IMR-90 (cell line): ENCODE results near the gene FARS2. TPM values are rescaled to one million over a fixed set of nuclear protein-coding genes. Genes with fewer than 3 reads are reported as not detected.

Experiments used
- ATAC-seq: fragments of 200-7000 bp; cut with Tn5 transposase; 2 replicates; pipeline ENCODE4 v1.9.1; 2020; ENCODE audit warnings: low read depth, mild to moderate bottlenecking, moderate library complexity
- BruUV-seq: library from RNA; stranded (reverse); fragments of 400-500 nt; replicated peaks from 2 replicates; lab custom pipeline; 2021; lab: Mats Ljungman, UMichigan
- CTCF ChIA-PET: fragments of 300-600 bp; formaldehyde crosslinking; extraction: SDS; loops from one replicate; lab custom pipeline; 2021; ENCODE audit warnings: antibody characterized with exemption; lab: Yijun Ruan, JAX
- POLR2A ChIA-PET: fragments of 300-600 bp; sonication (Branson Sonifier 250); formaldehyde crosslinking; loops from one replicate; lab custom pipeline; 2022; ENCODE audit warnings: antibody characterized with exemption; ENCODE audit not compliant: unreplicated experiment; lab: Charles Lee
- DNase-seq: peaks from one replicate; pipeline ENCODE4 v3.0.0; 2013
- H2AFZ ChIP-seq: replicated peaks from 2 replicates; pipeline ENCODE3; 2013; ENCODE audit warnings: low read length, mild to moderate bottlenecking; ENCODE audit not compliant: poor library complexity
- H2AK5ac ChIP-seq: 2 replicates; pipeline ENCODE4 v1.6.1; 2013; ENCODE audit warnings: low read depth, low read length, inconsistent platforms
- H2AK9ac ChIP-seq: replicated peaks from 2 replicates; pipeline ENCODE3; 2013; ENCODE audit warnings: mild to moderate bottlenecking, low read depth, low read length, moderate library complexity; ENCODE audit not compliant: poor library complexity
- H2BK120ac ChIP-seq: 2 replicates; pipeline ENCODE4 v1.6.1; 2013; ENCODE audit warnings: low read depth, low read length, inconsistent platforms
- H2BK15ac ChIP-seq: 3 replicates; pipeline ENCODE4 v1.6.1; 2013; ENCODE audit warnings: low read depth, low read length, inconsistent platforms
- H2BK20ac ChIP-seq: 2 replicates; pipeline ENCODE4 v1.6.1; 2013; ENCODE audit warnings: low read depth, mild to moderate bottlenecking, inconsistent platforms, low read length, moderate library complexity
- H2BK5ac ChIP-seq: 2 replicates; pipeline ENCODE4 v1.6.1; 2013; ENCODE audit warnings: mild to moderate bottlenecking, low read depth, low read length, inconsistent platforms; ENCODE audit not compliant: poor library complexity, severe bottlenecking
- H3K14ac ChIP-seq: replicated peaks from 2 replicates; pipeline ENCODE4 v1.6.1; 2013; ENCODE audit warnings: low read depth, low read length, inconsistent platforms
- H3K18ac ChIP-seq: 2 replicates; pipeline ENCODE4 v1.6.1; 2013; ENCODE audit warnings: low read depth, low read length, control low read depth
- H3K23ac ChIP-seq: 2 replicates; pipeline ENCODE4 v1.6.1; 2013; ENCODE audit warnings: low read depth, low read length, inconsistent platforms
- H3K27ac ChIP-seq: 2 replicates; pipeline ENCODE4 v1.5.1; 2013; ENCODE audit warnings: mild to moderate bottlenecking, control low read depth, low read length; ENCODE audit not compliant: insufficient read depth
- H3K27me3 ChIP-seq: 2 replicates; pipeline ENCODE4 v1.6.1; 2013; ENCODE audit warnings: low read length; ENCODE audit not compliant: control insufficient read depth, insufficient read depth
- H3K36me3 ChIP-seq: 2 replicates; pipeline ENCODE4 v1.6.1; 2013; ENCODE audit warnings: low read length, mixed read lengths; ENCODE audit not compliant: control insufficient read depth, insufficient read depth
- H3K4ac ChIP-seq: 2 replicates; pipeline ENCODE4 v1.6.1; 2013; ENCODE audit warnings: low read depth, low read length, inconsistent platforms
- H3K4me1 ChIP-seq: 2 replicates; pipeline ENCODE4 v1.6.1; 2013; ENCODE audit warnings: low read length, mixed read lengths; ENCODE audit not compliant: control insufficient read depth, insufficient read depth
- H3K4me2 ChIP-seq: 2 replicates; pipeline ENCODE4 v1.6.1; 2013; ENCODE audit warnings: low read depth, mild to moderate bottlenecking, control low read depth, low read length, moderate library complexity
- H3K4me3 ChIP-seq: 2 replicates; pipeline ENCODE4 v1.5.1; 2013; ENCODE audit warnings: low read depth, mild to moderate bottlenecking, control low read depth, low read length, moderate library complexity; ENCODE audit not compliant: insufficient read depth
- H3K56ac ChIP-seq: 2 replicates; pipeline ENCODE4 v1.6.1; 2013; ENCODE audit warnings: low read length, inconsistent platforms; ENCODE audit not compliant: insufficient read depth; ENCODE audit errors: extremely low read depth
- H3K79me1 ChIP-seq, 2 experiments: 2 replicates each; pipeline ENCODE4 v1.6.1; 2013; ENCODE audit warnings: low read length in 2 of 2, inconsistent platforms in 1 of 2, low read depth in 1 of 2
- H3K9ac ChIP-seq: 2 replicates; pipeline ENCODE4 v1.6.1; 2013; ENCODE audit warnings: low read depth, low read length, control low read depth
- H3K9me1 ChIP-seq: 2 replicates; pipeline ENCODE4 v1.6.1; 2013; ENCODE audit warnings: low read length, inconsistent platforms; ENCODE audit not compliant: insufficient read depth
- H3K9me3 ChIP-seq: 2 replicates; pipeline ENCODE4 v1.6.1; 2013; ENCODE audit warnings: low read length; ENCODE audit not compliant: control insufficient read depth, insufficient read depth
- H4K20me1 ChIP-seq: 2 replicates; pipeline ENCODE4 v1.6.1; 2013; ENCODE audit warnings: low read length, inconsistent platforms; ENCODE audit not compliant: insufficient read depth
- H4K5ac ChIP-seq: 2 replicates; pipeline ENCODE4 v1.6.1; 2013; ENCODE audit warnings: mild to moderate bottlenecking, low read depth, low read length, control low read depth
- H4K8ac ChIP-seq, 2 experiments: 2 replicates each; pipeline ENCODE4 v1.6.1; 2013; ENCODE audit warnings: low read depth in 2 of 2, low read length in 2 of 2, control low read depth in 1 of 2, inconsistent platforms in 1 of 2
- H4K91ac ChIP-seq: 2 replicates; pipeline ENCODE4 v1.6.1; 2013; ENCODE audit warnings: low read depth, low read length, inconsistent platforms; ENCODE audit not compliant: insufficient read depth
- BHLHE40 ChIP-seq: fragments of 150-350 bp; IDR thresholded peaks from 2 replicates; pipeline ENCODE4 v1.6.1; 2016; ENCODE audit warnings: mild to moderate bottlenecking, low read depth, low read length
- CEBPB ChIP-seq: IDR thresholded peaks from 2 replicates; pipeline ENCODE4 v1.6.1; 2012; ENCODE audit warnings: low read depth, low read length, improper control_type of control experiment
- CHD1 ChIP-seq: IDR thresholded peaks from 2 replicates; pipeline ENCODE4 v1.6.1; 2012; ENCODE audit warnings: low read depth, low read length, improper control_type of control experiment
- POLR2A ChIP-seq: IDR thresholded peaks from 2 replicates; pipeline ENCODE4 v1.6.1; 2012; ENCODE audit warnings: mild to moderate bottlenecking, low read depth, low read length
- RFX5 ChIP-seq: IDR thresholded peaks from 2 replicates; pipeline ENCODE4 v1.8.0; 2012; ENCODE audit warnings: low read depth, mild to moderate bottlenecking, low read length, moderate library complexity
- SMC3 ChIP-seq: fragments of 150-350 bp; IDR thresholded peaks from 2 replicates; pipeline ENCODE4 v1.6.1; 2016; ENCODE audit warnings: low read depth, mild to moderate bottlenecking, antibody characterized with exemption, low read length, moderate library complexity
- USF2 ChIP-seq: fragments of 150-350 bp; IDR thresholded peaks from 2 replicates; pipeline ENCODE4 v1.6.1; 2017; ENCODE audit warnings: mild to moderate bottlenecking, antibody characterized with exemption, low read length, low read depth
- WGBS, 2 experiments: methylation state at CpG; one replicate each; pipeline versions ENCODE4 v1.1.5 to v1.1.7; 2013; ENCODE audit warnings: missing lambda C conversion rate in 2 of 2; ENCODE audit not compliant: insufficient read length in 1 of 2; ENCODE audit errors: extremely low coverage in 2 of 2; 5-methylcytosine and 5-hydroxymethylcytosine counted together
- dilution Hi-C: fragments of 300-500 bp; cut with HindIII; formaldehyde crosslinking; loops from one replicate; pipeline ENCODE4 v1.14.3; 2018; ENCODE audit warnings: low sequenced_read_pairs; ENCODE audit not compliant: unreplicated experiment
- in situ Hi-C: fragments of 300-500 bp; cut with MboI; formaldehyde crosslinking; loops from 3 replicates; pipeline ENCODE4 v1.14.3; 2019; ENCODE audit warnings: low sequenced_read_pairs, inconsistent platforms, mixed read lengths
- intact Hi-C: fragments of 100-400 bp; cut with micrococcal nuclease; formaldehyde crosslinking; loops from 2 replicates; pipeline ENCODE4 v1.10.0; 2022
- polyA plus RNA-seq, 3 experiments: library from polyadenylated mRNA; depleted of rRNA; stranded (reverse); fragments of >200 nt; gene quantifications; 2 replicates each; pipeline ENCODE4 v1.2.3, GENCODE V29; 2012; ENCODE audit warnings: low replicate concordance in 1 of 3
- total RNA-seq: library from RNA; depleted of rRNA; stranded (reverse); fragments of >200 nt; gene quantifications from 2 replicates; pipeline ENCODE4 v1.2.3, GENCODE V29; 2012

Gene FARS2
- total and polyA plus RNA-seq, 2 of the 4 experiments (the other 2 are of a cell fraction): 12.1 to 28.9 TPM

- Histone ChIP-seq H3K56ac (no peak overlapping the region; the same call in 1 of the 2 replicates), H2BK5ac (peak overlapping the region; percentile 24), H3K4me2 (peak overlapping the region; percentile 69), H3K4me3 (no peak overlapping the region), H2BK20ac (peak overlapping the region; percentile 32; the same call in 1 of the 2 replicates), H2AK9ac (no peak overlapping the region), H3K23ac (no peak overlapping the region), H3K18ac (peak overlapping the region; percentile 72), H3K36me3 (no peaks in the 10 kb centered on the region), H3K27me3 (no peaks in the 10 kb centered on the region), H2AK5ac (no peak overlapping the region), H3K79me1 (peaks cover 0 to 7% of the 10 kb centered on the region in 2 experiments; a peak in 1 of 4 replicates), H4K5ac (peak overlapping the region; percentile 97), H3K27ac (no peak overlapping the region; the same call in 1 of the 2 replicates), H2BK15ac (peak overlapping the region; percentile 71; the same call in 1 of the 3 replicates), H3K14ac (no peak overlapping the region), H4K91ac (peak overlapping the region; percentile 40), H3K4me1 (peaks cover 15% of the 10 kb centered on the region), H2BK120ac (peak overlapping the region; percentile 73), H3K9me1 (peaks cover 10% of the 10 kb centered on the region), H4K8ac (peak overlapping the region in 1 of 2 experiments; percentile 59; a peak in 1 of 4 replicates), H4K20me1 (0 out of 2 replicates have a peak, but pooled peaks cover 4% of the 10 kb centered on the region), H3K4ac (peak overlapping the region; percentile 75; the same call in 1 of the 2 replicates), H3K9ac (no peak overlapping the region), H2AFZ (no peak overlapping the region), H3K9me3 (no peaks in the 10 kb centered on the region)
- intact Hi-C loops: no loop called here
- TF ChIP-seq POLR2A (no peak), BHLHE40 (no peak), CEBPB (no peak), RFX5 (no peak), USF2 (no peak), CHD1 (no peak), SMC3 (no peak)
- POLR2A ChIA-PET: no interaction called here
- ATAC-seq: peak; percentile 27
- dilution Hi-C loops: no loop called here
- BruUV-seq: no TSS peak
- DNase-seq: peak; percentile 20
- WGBS, 2 experiments: no CpG with 5 or more reads among the region's 6 CpGs
- CTCF ChIA-PET: no interaction called here
- in situ Hi-C loops: loop anchor here (25.0 kb wide), 1 partner anchor 523 kb away; no protein-coding TSS in a partner anchor
These were observed 203.0 kb downstream of the FARS2 start for GRCh38 chr6:5464099-5464885.
